HL-60 (cell line): ENCODE data around the gene FTO.

Source experiments
- DNase-seq, 2 experiments: peaks; one replicate each; pipeline ENCODE4 v3.0.0-alpha.2; 2010 to 2020; ENCODE audit warnings: low read depth in 1 of 2, low spot score in 1 of 2
- H3K27ac ChIP-seq: fragments of 250-450 bp; sonication (Bioruptor Pico); replicated peaks from 2 replicates; pipeline ENCODE4 v1.5.1; 2020; ENCODE audit warnings: mild to moderate bottlenecking, moderate library complexity
- H3K27me3 ChIP-seq: fragments of 250-450 bp; sonication (Bioruptor Pico); 2 replicates; pipeline ENCODE4 v1.5.1; 2021; ENCODE audit warnings: mild to moderate bottlenecking, moderate library complexity; ENCODE audit not compliant: insufficient read depth, poor library complexity, severe bottlenecking
- H3K4me3 ChIP-seq: replicated peaks from 2 replicates; pipeline ENCODE4 v1.5.1; 2011; ENCODE audit warnings: mild to moderate bottlenecking, control low read depth, low read length; ENCODE audit not compliant: insufficient read depth
- GABPA ChIP-seq: IDR thresholded peaks from 2 replicates; pipeline ENCODE4 v1.6.1; 2012; ENCODE audit warnings: low read depth
- POLR2AphosphoS5 ChIP-seq: IDR thresholded peaks from 2 replicates; pipeline ENCODE4 v1.6.1; 2012; ENCODE audit warnings: low read depth
- SPI1 ChIP-seq: IDR thresholded peaks from 2 replicates; pipeline ENCODE4 v1.6.1; 2012; ENCODE audit warnings: low read depth, mild to moderate bottlenecking, borderline replicate concordance
- TF ChIP-seq, protein P1 (sequence below): IDR thresholded peaks from 2 replicates; pipeline ENCODE4 v1.6.1; 2012; ENCODE audit warnings: low read depth; ENCODE audit not compliant: insufficient replicate concordance
- TF ChIP-seq, protein P2 (sequence below): IDR thresholded peaks from one replicate; pipeline ENCODE4 v1.5.1; 2011; ENCODE audit warnings: low read length, control low read depth, inconsistent platforms; ENCODE audit not compliant: insufficient read depth

The FTO gene

DNA sequence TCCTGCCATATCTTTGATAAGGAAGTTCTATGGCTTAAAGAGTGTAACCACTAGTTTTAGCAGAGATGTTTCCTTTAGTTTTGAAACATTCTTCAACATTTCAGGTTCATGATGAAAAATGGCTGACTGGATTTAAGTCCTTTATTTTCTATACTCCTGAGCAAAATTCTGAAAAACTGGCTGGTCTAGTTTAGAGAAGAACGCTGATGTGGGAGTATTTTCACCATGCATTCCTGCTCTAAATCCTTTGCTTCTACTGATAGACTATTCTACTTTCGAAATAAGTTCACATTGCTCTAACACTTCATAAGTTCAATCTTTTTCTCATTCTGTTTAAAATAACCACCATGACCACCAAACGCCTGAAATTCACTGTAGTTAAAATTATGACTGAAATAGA is 281.9 kb downstream of the FTO start:
- H3K27ac ChIP-seq: no peak overlapping the region
- no peak overlapping the region for H3K4me3 ChIP-seq
- TF ChIP-seq POLR2AphosphoS5 (no peak), SPI1 (no peak), GABPA (no peak)
- TF ChIP-seq, protein P1, sequence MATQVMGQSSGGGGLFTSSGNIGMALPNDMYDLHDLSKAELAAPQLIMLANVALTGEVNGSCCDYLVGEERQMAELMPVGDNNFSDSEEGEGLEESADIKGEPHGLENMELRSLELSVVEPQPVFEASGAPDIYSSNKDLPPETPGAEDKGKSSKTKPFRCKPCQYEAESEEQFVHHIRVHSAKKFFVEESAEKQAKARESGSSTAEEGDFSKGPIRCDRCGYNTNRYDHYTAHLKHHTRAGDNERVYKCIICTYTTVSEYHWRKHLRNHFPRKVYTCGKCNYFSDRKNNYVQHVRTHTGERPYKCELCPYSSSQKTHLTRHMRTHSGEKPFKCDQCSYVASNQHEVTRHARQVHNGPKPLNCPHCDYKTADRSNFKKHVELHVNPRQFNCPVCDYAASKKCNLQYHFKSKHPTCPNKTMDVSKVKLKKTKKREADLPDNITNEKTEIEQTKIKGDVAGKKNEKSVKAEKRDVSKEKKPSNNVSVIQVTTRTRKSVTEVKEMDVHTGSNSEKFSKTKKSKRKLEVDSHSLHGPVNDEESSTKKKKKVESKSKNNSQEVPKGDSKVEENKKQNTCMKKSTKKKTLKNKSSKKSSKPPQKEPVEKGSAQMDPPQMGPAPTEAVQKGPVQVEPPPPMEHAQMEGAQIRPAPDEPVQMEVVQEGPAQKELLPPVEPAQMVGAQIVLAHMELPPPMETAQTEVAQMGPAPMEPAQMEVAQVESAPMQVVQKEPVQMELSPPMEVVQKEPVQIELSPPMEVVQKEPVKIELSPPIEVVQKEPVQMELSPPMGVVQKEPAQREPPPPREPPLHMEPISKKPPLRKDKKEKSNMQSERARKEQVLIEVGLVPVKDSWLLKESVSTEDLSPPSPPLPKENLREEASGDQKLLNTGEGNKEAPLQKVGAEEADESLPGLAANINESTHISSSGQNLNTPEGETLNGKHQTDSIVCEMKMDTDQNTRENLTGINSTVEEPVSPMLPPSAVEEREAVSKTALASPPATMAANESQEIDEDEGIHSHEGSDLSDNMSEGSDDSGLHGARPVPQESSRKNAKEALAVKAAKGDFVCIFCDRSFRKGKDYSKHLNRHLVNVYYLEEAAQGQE: no peak
- TF ChIP-seq, protein P2, sequence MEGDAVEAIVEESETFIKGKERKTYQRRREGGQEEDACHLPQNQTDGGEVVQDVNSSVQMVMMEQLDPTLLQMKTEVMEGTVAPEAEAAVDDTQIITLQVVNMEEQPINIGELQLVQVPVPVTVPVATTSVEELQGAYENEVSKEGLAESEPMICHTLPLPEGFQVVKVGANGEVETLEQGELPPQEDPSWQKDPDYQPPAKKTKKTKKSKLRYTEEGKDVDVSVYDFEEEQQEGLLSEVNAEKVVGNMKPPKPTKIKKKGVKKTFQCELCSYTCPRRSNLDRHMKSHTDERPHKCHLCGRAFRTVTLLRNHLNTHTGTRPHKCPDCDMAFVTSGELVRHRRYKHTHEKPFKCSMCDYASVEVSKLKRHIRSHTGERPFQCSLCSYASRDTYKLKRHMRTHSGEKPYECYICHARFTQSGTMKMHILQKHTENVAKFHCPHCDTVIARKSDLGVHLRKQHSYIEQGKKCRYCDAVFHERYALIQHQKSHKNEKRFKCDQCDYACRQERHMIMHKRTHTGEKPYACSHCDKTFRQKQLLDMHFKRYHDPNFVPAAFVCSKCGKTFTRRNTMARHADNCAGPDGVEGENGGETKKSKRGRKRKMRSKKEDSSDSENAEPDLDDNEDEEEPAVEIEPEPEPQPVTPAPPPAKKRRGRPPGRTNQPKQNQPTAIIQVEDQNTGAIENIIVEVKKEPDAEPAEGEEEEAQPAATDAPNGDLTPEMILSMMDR: no peak
- no peaks in the 10 kb centered on the region for H3K27me3 ChIP-seq
- no peak for DNase-seq

DNA sequence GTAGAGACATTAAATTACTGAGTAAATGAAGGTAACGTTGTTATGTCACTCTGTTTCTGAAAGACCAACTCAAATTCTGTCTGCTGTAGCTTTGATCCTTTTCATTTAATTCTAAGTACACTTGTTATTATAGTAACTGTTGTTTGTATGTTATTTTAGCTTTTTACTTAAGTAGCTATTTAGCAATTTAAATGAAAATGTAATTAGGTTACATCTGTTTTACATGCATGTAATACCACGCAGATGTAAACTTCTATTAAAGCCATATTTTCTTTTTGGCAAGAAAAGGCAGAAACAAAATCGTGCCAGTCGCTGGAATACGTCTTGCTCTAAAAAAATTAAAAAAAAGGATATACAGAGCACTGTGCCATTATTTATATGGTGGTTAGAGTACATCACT is 282.8 kb downstream of the FTO start:
- DNase-seq: no peak
- no peaks in the 10 kb centered on the region for H3K27me3 ChIP-seq
- TF ChIP-seq POLR2AphosphoS5: no peak
- TF ChIP-seq, protein P1: no peak
- TF ChIP-seq SPI1: no peak
- TF ChIP-seq GABPA: no peak
- TF ChIP-seq, protein P2: no peak
- H3K4me3 ChIP-seq: no peak overlapping the region
- H3K27ac ChIP-seq: no peak overlapping the region

DNA sequence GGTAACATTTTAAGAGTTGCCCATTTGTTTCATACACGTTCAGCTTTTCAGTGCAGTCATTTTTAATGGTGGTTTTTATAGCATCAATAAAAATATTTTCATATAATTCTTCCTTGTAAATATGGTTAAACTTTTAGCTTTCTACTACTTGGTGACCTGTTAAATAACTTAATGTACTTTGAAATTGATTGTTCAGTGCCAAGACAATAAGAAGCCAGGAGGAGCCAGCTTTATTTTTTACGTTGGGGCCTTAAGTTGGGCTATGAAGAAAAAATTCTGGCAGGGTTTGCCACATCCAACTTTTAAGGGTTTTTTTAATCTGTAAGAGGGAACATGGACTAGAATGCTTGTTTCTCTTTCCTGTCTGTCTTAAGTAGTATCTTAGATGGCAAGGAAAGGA is 284.2 kb downstream of the FTO start:
- TF ChIP-seq GABPA (no peak), POLR2AphosphoS5 (no peak), SPI1 (no peak)
- TF ChIP-seq, protein P1: no peak
- TF ChIP-seq, protein P2: no peak
- no peak overlapping the region for H3K27ac ChIP-seq
- no peaks in the 10 kb centered on the region for H3K27me3 ChIP-seq
- no peak for DNase-seq
- H3K4me3 ChIP-seq: no peak overlapping the region
